H1 (cell line): ENCODE measurements around the gene WBP4. TPM values are rescaled to one million over a fixed set of nuclear protein-coding genes. Genes with fewer than 3 reads are reported as not detected.

ENCODE experiments used
- CTCF ChIA-PET: fragments of 300-600 bp; sonication (Branson Sonifier 250); formaldehyde crosslinking; loops from one replicate; lab custom pipeline; 2021; ENCODE audit not compliant: partially characterized antibody; lab: Charles Lee
- POLR2A ChIA-PET: fragments of 300-600 bp; sonication (Branson Sonifier 250); formaldehyde crosslinking; loops from one replicate; lab custom pipeline; 2021; ENCODE audit warnings: inconsistent platforms; ENCODE audit not compliant: partially characterized antibody; lab: Charles Lee
- DNase-seq, 2 experiments: peaks; one replicate each; pipeline versions ENCODE4 v3.0.0 to v3.0.0-alpha.2; 2010 to 2022; ENCODE audit warnings: low spot score in 2 of 2, low read depth in 1 of 2, mixed read lengths in 1 of 2
- FAIRE-seq: peaks from 2 replicates; lab custom pipeline; 2011; peaks lifted over from hg19 to GRCh38; lab: Jason Lieb, UNC
- H2AFZ ChIP-seq: 2 replicates; pipeline ENCODE4 v1.8.1; 2012; ENCODE audit warnings: low read length, inconsistent platforms
- H2AK5ac ChIP-seq: 2 replicates; pipeline ENCODE4 v1.6.1; 2013; ENCODE audit warnings: low read depth, low read length
- H2BK120ac ChIP-seq: replicated peaks from 2 replicates; pipeline ENCODE3; 2013; ENCODE audit warnings: low read depth, low read length, inconsistent platforms
- H2BK12ac ChIP-seq: 2 replicates; pipeline ENCODE4 v1.6.1; 2013; ENCODE audit warnings: low read depth, low read length
- H2BK15ac ChIP-seq: 2 replicates; pipeline ENCODE4 v1.6.1; 2013; ENCODE audit warnings: low read length
- H2BK20ac ChIP-seq: 2 replicates; pipeline ENCODE4 v1.6.1; 2013; ENCODE audit warnings: low read length
- H2BK5ac ChIP-seq: 2 replicates; pipeline ENCODE4 v1.6.1; 2013; ENCODE audit warnings: low read depth, low read length
- H3K14ac ChIP-seq: 2 replicates; pipeline ENCODE4 v1.6.1; 2013; ENCODE audit warnings: inconsistent platforms; ENCODE audit not compliant: insufficient read length
- H3K18ac ChIP-seq: 2 replicates; pipeline ENCODE4 v1.6.1; 2013; ENCODE audit warnings: low read length; ENCODE audit errors: extremely low read depth
- H3K23ac ChIP-seq: 2 replicates; pipeline ENCODE4 v1.6.1; 2013; ENCODE audit warnings: inconsistent platforms; ENCODE audit not compliant: insufficient read length
- H3K23me2 ChIP-seq: 2 replicates; pipeline ENCODE4 v1.6.1; 2013; ENCODE audit warnings: low read depth, low read length
- H3K27ac ChIP-seq: 2 replicates; pipeline ENCODE4 v1.6.1; 2011; ENCODE audit warnings: low read depth, low read length, inconsistent platforms
- H3K27me3 ChIP-seq, 4 experiments: replicated peaks in 1 of 4; 1 replicate in 1 of 4; 2 replicates in 3 of 4; pipeline versions ENCODE4 v1.6.1 to v1.8.1; 2011 to 2013; ENCODE audit warnings: low read length in 3 of 4, mild to moderate bottlenecking in 3 of 4, inconsistent platforms in 2 of 4, mixed read lengths in 2 of 4, moderate library complexity in 1 of 4; ENCODE audit not compliant: control insufficient read depth in 3 of 4, insufficient read depth in 3 of 4; ENCODE audit errors: extremely low read depth in 1 of 4
- H3K36me3 ChIP-seq, 4 experiments: 2 replicates each; pipeline versions ENCODE4 v1.6.1 to v1.8.1; 2011 to 2013; ENCODE audit warnings: mild to moderate bottlenecking in 4 of 4, low read length in 3 of 4, moderate library complexity in 2 of 4, control low read depth in 1 of 4, inconsistent platforms in 1 of 4; ENCODE audit not compliant: insufficient read depth in 4 of 4, control insufficient read depth in 2 of 4
- H3K4ac ChIP-seq: replicated peaks from 2 replicates; pipeline ENCODE3; 2013; ENCODE audit warnings: low read length, low read depth, mixed read lengths, inconsistent platforms; ENCODE audit not compliant: insufficient read length
- H3K4me1 ChIP-seq, 4 experiments: replicated peaks in 1 of 4; 1 replicate in 1 of 4; 2 replicates in 3 of 4; pipeline versions ENCODE4 v1.6.1 to v1.8.1; 2011 to 2013; ENCODE audit warnings: low read length in 3 of 4, inconsistent platforms in 2 of 4, mixed read lengths in 1 of 4; ENCODE audit not compliant: insufficient read depth in 4 of 4, control insufficient read depth in 3 of 4
- H3K4me2 ChIP-seq, 2 experiments: 2 replicates each; pipeline versions ENCODE4 v1.6.1 to v1.8.1; 2011 to 2013; ENCODE audit warnings: low read depth in 2 of 2, low read length in 2 of 2, control low read depth in 1 of 2, inconsistent platforms in 1 of 2, mild to moderate bottlenecking in 1 of 2; ENCODE audit not compliant: insufficient read depth in 1 of 2
- H3K4me3 ChIP-seq, 4 experiments: fragments of 200-600, 300-600 bp in 1 of 4; sonication (generic), shearing (Covaris generic), sonication (Bioruptor Twin) in 1 of 4; 2 replicates each; pipeline versions ENCODE4 v1.5.1 to v1.8.1; 2011 to 2016; ENCODE audit warnings: low read length in 4 of 4, low read depth in 3 of 4, control low read depth in 2 of 4, inconsistent platforms in 2 of 4, mild to moderate bottlenecking in 2 of 4, mixed read lengths in 1 of 4, moderate library complexity in 1 of 4; ENCODE audit not compliant: insufficient read depth in 2 of 4; ENCODE audit errors: extremely low read depth in 1 of 4
- H3K56ac ChIP-seq: replicated peaks from 2 replicates; pipeline ENCODE3; 2013; ENCODE audit warnings: low read depth, mild to moderate bottlenecking, mixed read lengths, low read length, inconsistent platforms; ENCODE audit not compliant: insufficient read length
- H3K79me1 ChIP-seq: 2 replicates; pipeline ENCODE4 v1.6.1; 2013; ENCODE audit warnings: low read depth, low read length, control low read depth
- H3K79me2 ChIP-seq, 2 experiments: 2 replicates each; pipeline versions ENCODE4 v1.6.1 to v1.8.1; 2012 to 2013; ENCODE audit warnings: low read length in 2 of 2, mild to moderate bottlenecking in 2 of 2, inconsistent platforms in 1 of 2; ENCODE audit not compliant: insufficient read depth in 2 of 2, control insufficient read depth in 1 of 2
- H3K9ac ChIP-seq, 4 experiments: replicated peaks in 1 of 4; 1 replicate in 1 of 4; 2 replicates in 3 of 4; pipeline versions ENCODE4 v1.6.1 to v1.8.1; 2011 to 2013; ENCODE audit warnings: low read depth in 3 of 4, low read length in 3 of 4, control low read depth in 2 of 4, mild to moderate bottlenecking in 2 of 4, moderate library complexity in 2 of 4, inconsistent platforms in 1 of 4; ENCODE audit errors: extremely low read depth in 1 of 4
- H3K9me3 ChIP-seq, 2 experiments: 2 replicates each; pipeline versions ENCODE4 v1.6.1 to v1.8.1; 2012 to 2013; ENCODE audit warnings: mild to moderate bottlenecking in 2 of 2, moderate library complexity in 2 of 2, control low read depth in 1 of 2, inconsistent platforms in 1 of 2, low read depth in 1 of 2, low read length in 1 of 2, mixed read lengths in 1 of 2; ENCODE audit not compliant: insufficient read depth in 2 of 2
- H4K20me1 ChIP-seq, 2 experiments: replicated peaks in 1 of 2; 2 replicates each; pipeline versions ENCODE3 to v1.8.1; 2011 to 2013; ENCODE audit warnings: inconsistent platforms in 2 of 2, low read length in 2 of 2, mild to moderate bottlenecking in 1 of 2; ENCODE audit not compliant: insufficient read depth in 2 of 2, control insufficient read depth in 1 of 2
- H4K5ac ChIP-seq: 2 replicates; pipeline ENCODE4 v1.6.1; 2013; ENCODE audit warnings: low read length, low read depth, mixed read lengths, inconsistent platforms; ENCODE audit not compliant: insufficient read length
- H4K8ac ChIP-seq: 2 replicates; pipeline ENCODE4 v1.8.0; 2013; ENCODE audit warnings: mild to moderate bottlenecking, moderate library complexity, low read length, inconsistent platforms; ENCODE audit not compliant: insufficient read depth; ENCODE audit errors: extremely low read depth
- H4K91ac ChIP-seq: replicated peaks from 2 replicates; pipeline ENCODE3; 2013; ENCODE audit warnings: low read length, mixed read lengths, inconsistent platforms; ENCODE audit not compliant: insufficient read length
- CEBPB ChIP-seq: IDR thresholded peaks from 2 replicates; pipeline ENCODE4 v1.6.1; 2012; ENCODE audit warnings: low read depth, low read length
- KDM4A ChIP-seq: IDR thresholded peaks from one replicate; pipeline ENCODE4 v1.7.1; 2012; ENCODE audit warnings: low read depth, mild to moderate bottlenecking, moderate library complexity, low read length, inconsistent platforms; ENCODE audit not compliant: severe bottlenecking
- WGBS, 2 experiments: shearing (Covaris generic) in 1 of 2; methylation state at CpG; one replicate each; pipeline versions ENCODE4 v1.1.6 to v1.1.7; 2013 to 2015; ENCODE audit warnings: low lambda C conversion rate in 2 of 2, mixed read lengths in 2 of 2, inconsistent platforms in 1 of 2, low coverage in 1 of 2, missing lambda C conversion rate in 1 of 2; ENCODE audit not compliant: insufficient replicate concordance in 2 of 2, insufficient coverage in 1 of 2, insufficient read length in 1 of 2; ENCODE audit errors: extremely low coverage in 1 of 2, missing lambda C conversion rate in 1 of 2; 5-methylcytosine and 5-hydroxymethylcytosine counted together
- polyA plus RNA-seq, 7 experiments: library from polyadenylated mRNA; depleted of rRNA in 3 of 7; stranded (reverse) in 5 of 7; unstranded in 2 of 7; fragments of >200 nt in 5 of 7; fragments of 200-250 nt in 2 of 7; gene quantifications; 1 replicate in 5 of 7; 2 replicates in 1 of 7; 4 replicates in 1 of 7; pipeline versions ENCODE4 v1.2.1 to v1.2.3, GENCODE V29; 2011 to 2013; ENCODE audit warnings: missing spikeins in 2 of 7, mixed read lengths in 2 of 7
- total RNA-seq: library from RNA; stranded (reverse); fragmentation: NEBNext Ultra II Directional; extraction: Animal tissue kit (Norgen Biotek cat#: 25700); gene quantifications from 2 replicates; pipeline ENCODE4 v1.2.1, GENCODE V29; 2021

WBP4 gene
- total and polyA plus RNA-seq, 2 of the 8 experiments (the other 6 are each of a cell fraction or from before 2014, with no cell fraction given), result 3.0 to 10.0 TPM

GRCh38 chr13:41061914-41062837 lies 867 bp downstream of the WBP4 start:
- H2BK20ac ChIP-seq, result no peak overlapping the region
- H2BK12ac ChIP-seq, result no peak overlapping the region
- no peaks in the 10 kb centered on the region for H4K20me1 ChIP-seq
- CTCF ChIA-PET, result interaction anchor here (0.6 kb wide), 1 partner anchor 240 kb away, joined by 3 read pairs; no protein-coding TSS in a partner anchor
- H2BK120ac ChIP-seq, result no peak overlapping the region
- H3K4ac ChIP-seq, result no peak overlapping the region
- H3K9ac ChIP-seq, result peak overlapping the region; percentile 56 to 95 (median 94)
- H3K18ac ChIP-seq, result 0 out of 2 replicates have a peak overlapping the region, but pooled peaks have one; percentile 21
- H2BK15ac ChIP-seq, result no peak overlapping the region
- H3K27me3 ChIP-seq, result no peaks in the 10 kb centered on the region
- H2BK5ac ChIP-seq, result peak overlapping the region; percentile 98
- no peak overlapping the region; the same call in 1 of the 2 replicates for H2AFZ ChIP-seq
- POLR2A ChIA-PET, result interaction anchor here (0.8 to 2.8 kb wide), 12 partner anchors 19 to 273 kb away, joined by 3 to 12 read pairs (median 4); partner anchors contain the start of genes ELF1, MTRF1 and SLC25A15
- peak overlapping the region; percentile 81 to 84 for H3K4me2 ChIP-seq
- H3K14ac ChIP-seq, result no peak overlapping the region
- H2AK5ac ChIP-seq, result no peak overlapping the region
- H3K79me1 ChIP-seq, result no peaks in the 10 kb centered on the region; the same call in 1 of the 2 replicates
- no peak overlapping the region for H3K56ac ChIP-seq
- TF ChIP-seq CEBPB, result peak; percentile 87
- TF ChIP-seq KDM4A, result no peak
- peaks cover 0 to 35% (median 6%) of the 10 kb centered on the region in 4 experiments; a peak in 6 of 8 replicates for H3K36me3 ChIP-seq
- WGBS, 2 experiments, result 11% methylated on average over 20 of the region's 24 CpGs; no CpG with 5 or more reads in 1 of the 2 experiments
- no peak for FAIRE-seq
- H3K27ac ChIP-seq, result peak overlapping the region; percentile 93
- no peak overlapping the region for H3K23ac ChIP-seq
- peaks cover 0 to 3% (median 2%) of the 10 kb centered on the region in 4 experiments; a peak in 2 of 7 replicates for H3K4me1 ChIP-seq
- peak overlapping the region; percentile 89 for H4K5ac ChIP-seq
- H3K4me3 ChIP-seq, result peak overlapping the region; percentile 89 to 96 (median 95)
- no peaks in the 10 kb centered on the region for H3K9me3 ChIP-seq
- no peak for DNase-seq
- peaks cover 7% of the 10 kb centered on the region; the same call in 1 of the 2 replicates for H3K23me2 ChIP-seq
- peak overlapping the region; percentile 96 for H4K8ac ChIP-seq
- peaks cover 0 to 45% of the 10 kb centered on the region in 2 experiments; a peak in 2 of 4 replicates for H3K79me2 ChIP-seq
- H4K91ac ChIP-seq, result no peak overlapping the region
